NB4 (cell line): ENCODE results near the gene YJU2.

Experiments used
- CTCF ChIP-seq: IDR thresholded peaks from one replicate; pipeline ENCODE4 v1.5.1; 2012; ENCODE audit warnings: low read depth, low read length
- MYC ChIP-seq: IDR thresholded peaks from 2 replicates; pipeline ENCODE4 v1.6.1; 2011; ENCODE audit warnings: low read depth, low read length
- POLR2A ChIP-seq: IDR thresholded peaks from 2 replicates; pipeline ENCODE4 v1.6.1; 2011; ENCODE audit warnings: mild to moderate bottlenecking; ENCODE audit not compliant: insufficient read length; ENCODE audit errors: extremely low read depth
- TF ChIP-seq, protein P1 (sequence below): IDR thresholded peaks from 2 replicates; pipeline ENCODE4 v1.6.1; 2011; ENCODE audit warnings: low read depth, low read length

GRCh38 chr19:4305257-4305612 lies 58.4 kb downstream of the YJU2 start:
- TF ChIP-seq CTCF: no peak
- no peak for TF ChIP-seq POLR2A
- TF ChIP-seq, protein P1, sequence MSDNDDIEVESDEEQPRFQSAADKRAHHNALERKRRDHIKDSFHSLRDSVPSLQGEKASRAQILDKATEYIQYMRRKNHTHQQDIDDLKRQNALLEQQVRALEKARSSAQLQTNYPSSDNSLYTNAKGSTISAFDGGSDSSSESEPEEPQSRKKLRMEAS: no peak
- no peak for TF ChIP-seq MYC
